GM18868 (cell line): ENCODE results near the gene MAPK8.

Experiments
- ATAC-seq: cut with Tn5 transposase; IDR thresholded peaks from one replicate; pipeline ENCODE4 v1.9.1; 2021; ENCODE audit warnings: mild to moderate bottlenecking, moderate library complexity; ENCODE audit not compliant: unreplicated experiment

The MAPK8 gene

DNA sequence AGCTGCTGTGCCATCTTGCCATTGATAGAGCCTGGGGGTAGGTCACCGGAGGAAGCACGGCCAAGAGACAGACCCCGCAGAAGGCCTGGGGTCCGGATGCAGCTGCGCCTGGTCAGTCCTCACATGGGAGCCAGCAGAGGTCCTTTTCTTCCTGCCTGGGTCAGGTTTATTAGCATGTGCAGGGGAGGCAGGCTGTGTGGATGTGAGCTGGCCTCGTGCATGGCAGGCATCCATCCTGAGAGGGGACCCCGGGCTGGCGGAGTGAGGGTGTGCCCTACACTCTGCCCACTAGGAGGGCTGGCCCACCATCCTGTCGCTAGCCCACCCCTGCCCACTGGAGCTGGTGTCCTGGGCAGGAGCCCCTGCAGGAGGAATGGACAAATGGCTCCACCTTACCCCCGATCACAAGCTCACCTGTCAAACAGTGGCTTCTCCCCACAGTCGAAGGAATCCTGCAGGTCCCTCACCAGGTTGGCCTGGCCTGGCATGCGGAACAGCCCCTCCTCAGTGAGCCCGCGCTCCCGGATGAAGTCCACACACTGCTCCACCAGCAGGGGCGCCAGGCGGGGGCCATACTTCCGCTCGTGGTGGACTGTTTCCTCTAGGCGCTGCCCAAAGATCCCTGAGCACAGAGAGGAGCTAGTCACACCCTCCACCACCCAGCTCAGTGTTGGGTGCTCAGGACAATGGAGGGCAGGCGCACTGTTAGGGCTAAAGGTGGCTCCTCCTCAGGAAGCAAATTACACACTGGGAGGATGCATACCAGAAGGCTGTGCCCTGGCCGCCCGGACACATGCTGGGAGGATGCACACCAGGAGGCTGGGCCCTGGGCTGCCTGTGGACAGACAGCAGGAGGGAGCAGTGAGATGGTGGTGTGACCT, 153.0 kb downstream of the MAPK8 start:
- ATAC-seq = no peak

DNA sequence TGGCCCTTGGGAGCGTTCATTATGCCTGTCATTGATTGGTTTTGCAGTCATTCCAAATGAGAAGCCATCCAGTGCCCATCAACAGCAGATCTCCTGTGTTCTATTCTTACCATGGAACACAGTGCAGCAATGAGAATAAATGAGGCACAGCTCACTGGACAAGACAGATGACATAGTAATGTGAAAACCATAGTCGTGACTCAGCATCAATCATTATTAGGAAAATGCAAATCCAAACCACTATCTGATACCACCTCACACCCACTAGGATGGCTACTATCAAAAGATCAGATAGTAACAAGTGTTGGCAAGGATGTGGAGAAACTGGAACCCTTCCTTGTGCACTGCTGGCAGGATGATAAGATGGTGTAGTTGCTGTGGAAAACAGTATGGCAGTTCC, 153.7 kb downstream of the MAPK8 start:
- ATAC-seq = no peak

DNA sequence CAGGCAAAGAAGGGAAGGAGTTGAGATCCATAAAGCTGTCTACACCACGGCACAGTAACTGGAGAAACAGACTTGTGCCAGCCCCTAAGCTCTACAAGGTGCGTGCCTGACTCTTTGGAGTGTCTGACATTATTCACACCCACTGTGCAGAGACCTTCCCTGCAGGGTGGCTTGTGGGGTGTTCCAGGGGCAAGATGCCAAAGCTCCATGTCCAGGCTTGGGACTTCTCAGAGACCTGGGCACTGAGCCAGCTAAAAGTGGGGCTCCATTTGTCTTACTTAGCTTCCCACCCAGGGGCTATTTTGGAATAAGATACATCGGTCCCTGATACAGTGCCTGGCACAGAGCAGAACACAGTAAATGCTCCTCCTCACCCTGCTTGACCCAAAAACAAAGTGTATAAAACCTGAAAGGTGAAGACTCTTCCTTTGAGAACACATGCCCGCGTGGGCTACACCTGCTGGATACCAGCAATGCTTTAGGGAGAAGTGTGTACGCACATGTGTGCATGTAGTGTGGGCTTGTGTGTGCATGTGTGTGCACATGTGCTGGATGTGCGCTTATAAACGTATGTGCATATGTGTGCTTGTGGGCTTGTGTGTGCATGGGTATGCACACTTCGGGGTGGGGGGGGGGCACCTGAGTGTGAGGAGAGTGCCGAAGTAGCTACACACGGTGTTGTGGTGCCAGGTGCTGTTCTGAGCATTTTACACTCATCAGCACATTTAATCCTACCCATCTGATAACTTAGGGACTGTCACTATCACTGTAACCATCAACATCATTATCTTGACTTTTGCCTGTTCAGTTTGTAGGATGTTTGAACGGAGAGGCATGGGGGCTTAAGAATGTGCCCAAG, 155.4 kb downstream of the MAPK8 start:
- no peak for ATAC-seq

DNA sequence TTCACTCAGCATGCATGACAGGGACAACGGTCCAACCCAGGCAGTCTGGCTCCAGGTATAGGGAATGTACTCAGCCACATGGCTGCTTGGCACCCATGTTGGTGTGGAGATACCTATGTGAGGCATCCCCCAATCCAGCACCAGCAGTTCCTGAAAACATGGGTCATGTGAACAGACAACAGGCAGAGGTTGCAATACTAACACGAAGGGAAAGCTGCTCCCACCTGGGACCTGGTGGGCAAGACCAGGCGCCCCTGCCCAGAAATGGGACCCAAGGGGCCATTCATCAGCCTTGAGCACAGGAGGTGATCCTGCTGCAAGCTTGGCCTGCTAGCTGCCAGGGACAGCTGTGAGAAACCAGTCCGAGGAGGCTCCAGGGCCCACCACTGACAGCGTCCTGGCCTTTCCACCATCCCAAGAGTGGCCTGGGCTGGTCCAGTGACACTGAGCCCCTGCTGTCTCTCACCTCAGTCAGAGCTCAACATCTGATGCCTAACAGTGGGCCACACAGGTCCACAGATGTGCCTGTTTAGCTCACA, 156.1 kb downstream of the MAPK8 start:
- no peak for ATAC-seq

DNA sequence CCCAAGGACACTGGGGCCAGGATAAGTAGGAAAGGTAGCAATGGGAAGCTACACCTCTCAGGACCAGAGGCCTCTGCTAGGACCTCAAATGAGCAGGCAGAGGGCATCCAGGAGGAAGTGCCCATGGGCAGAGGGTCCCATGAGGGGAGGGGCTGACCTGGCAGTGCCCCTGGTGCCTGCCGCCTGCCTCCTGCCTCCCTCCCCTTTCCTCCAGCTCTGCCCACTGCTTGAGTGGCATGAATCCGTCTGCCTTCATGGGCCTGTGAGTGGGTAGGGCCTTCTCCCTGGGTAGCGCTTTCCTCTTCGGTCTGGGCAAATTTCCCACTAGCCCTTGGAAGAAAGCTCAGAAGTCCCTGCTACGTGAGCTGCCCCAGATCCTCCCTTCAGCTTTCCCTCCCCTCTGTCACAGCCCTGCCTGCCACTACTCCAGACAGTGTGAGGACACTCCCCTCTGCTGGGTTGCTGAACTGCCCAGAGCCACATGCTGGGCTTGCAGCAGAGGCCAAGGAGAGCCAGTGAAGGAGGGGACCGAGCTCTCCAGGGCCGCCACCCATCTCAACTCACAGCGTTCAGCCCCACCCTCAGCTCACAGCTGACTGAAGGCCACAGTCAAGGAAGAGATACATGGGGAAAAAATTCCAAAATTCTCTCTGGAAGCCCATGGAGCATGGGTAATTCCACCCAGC, 157.0 kb downstream of the MAPK8 start:
- ATAC-seq = no peak

DNA sequence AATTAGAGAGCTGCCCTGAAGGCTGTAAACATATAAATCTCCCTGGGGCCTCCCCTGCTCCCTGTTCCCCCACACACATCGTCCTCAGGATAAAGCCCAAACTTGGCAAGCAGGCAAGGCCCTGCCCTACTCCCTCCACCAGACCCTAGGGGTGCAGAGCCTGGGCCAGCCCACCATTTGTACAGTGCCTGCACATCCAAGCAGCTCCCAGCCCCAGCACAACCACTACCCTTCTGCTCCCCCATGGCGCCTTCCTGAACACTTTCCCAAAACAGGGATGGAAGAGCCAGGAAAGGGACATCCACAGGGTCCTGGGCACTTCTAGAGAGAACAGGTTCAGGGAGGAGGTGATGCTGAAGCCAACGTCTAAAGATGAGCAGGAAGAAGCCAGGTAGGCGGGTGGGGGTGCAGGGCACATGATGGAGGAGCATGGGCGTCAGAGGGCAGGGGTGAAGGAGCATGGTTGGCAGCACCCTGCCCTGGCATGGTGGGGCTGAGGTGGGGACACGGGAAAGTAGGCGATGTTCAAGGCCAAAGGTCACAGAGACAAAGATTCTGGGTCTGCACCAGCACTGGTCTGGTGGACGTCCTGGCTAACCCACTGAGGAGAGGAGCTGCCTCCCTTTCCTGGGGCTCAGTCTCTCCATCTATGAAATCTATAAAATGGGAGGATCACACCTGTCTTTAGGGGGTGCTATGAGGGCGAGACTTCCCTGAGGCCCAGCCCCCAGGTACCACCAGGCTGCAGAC, 157.8 kb downstream of the MAPK8 start:
- ATAC-seq = no peak

DNA sequence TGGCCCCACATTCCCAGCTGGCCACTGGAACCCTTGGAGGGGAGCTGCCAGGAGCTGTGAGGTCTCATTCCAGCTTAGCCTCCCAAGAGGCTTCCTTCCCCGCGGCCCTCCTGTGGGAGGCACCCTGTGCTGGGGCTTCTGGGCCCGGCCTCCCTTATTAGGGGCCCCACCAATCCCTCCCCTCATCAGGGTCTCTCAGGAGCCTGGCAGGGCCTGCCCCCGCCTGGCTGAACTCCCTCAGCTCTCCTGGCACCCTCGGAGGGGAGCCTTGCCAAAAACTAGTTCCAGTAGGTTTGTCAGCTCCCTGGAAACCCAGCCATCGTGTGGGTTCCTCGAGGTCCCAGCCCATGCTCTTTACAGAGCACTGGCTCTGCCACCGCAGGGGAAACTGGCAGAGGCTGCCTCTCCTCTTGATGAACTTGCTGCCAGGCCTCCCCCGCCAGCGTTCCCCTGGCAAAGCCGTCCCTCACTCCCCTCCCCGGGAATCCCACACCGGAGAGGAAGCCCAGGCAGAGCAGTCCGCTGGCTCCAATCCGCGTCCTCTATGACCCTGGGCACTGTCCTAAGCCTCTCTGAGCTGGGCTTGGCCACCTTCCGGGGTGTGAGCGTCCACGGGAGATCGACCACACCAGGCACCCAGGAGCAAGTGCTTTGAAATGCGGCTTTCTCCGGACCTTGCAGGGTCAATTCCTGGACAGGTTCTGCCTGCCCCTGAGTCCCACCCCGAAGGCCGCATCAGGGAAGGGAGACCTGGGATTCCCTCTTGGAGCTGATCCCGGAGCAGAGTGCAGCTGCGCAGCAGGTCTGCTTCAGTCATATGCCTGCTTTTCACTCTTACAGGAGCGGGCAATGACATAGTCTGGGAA, 158.6 kb downstream of the MAPK8 start:
- ATAC-seq = no peak

DNA sequence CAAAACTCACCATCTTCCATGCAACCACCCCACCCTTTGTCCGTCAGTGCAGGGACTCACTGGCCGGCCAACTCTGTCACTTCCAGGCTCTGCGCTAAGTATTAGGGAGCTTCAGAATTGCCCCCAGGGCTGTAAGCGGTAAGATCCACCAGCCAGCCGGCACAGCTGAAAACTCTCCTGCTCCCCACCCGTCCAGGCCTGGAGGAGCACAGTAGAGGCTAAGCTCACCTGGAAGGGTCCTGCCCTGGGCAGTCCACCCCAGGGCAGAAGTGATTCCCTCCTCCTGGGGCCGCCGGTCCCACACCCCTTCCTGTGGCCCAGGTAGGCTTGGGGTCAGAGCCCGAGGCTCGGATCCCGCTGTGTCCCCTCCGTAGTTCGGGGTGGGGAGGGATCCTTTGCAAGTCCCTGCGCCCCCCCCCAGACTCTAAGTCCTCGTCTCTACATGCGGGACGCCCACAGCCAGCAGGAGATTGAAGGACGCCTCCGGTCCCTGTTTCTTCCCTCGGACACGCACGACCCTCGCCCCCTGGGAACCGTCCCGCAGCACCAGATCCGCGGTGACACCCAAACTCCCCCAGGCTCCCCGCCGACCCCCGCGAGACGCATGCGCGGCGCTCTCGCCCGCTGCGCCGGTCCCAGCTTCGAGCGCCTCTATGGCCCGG, 159.5 kb downstream of the MAPK8 start:
- no peak for ATAC-seq

DNA sequence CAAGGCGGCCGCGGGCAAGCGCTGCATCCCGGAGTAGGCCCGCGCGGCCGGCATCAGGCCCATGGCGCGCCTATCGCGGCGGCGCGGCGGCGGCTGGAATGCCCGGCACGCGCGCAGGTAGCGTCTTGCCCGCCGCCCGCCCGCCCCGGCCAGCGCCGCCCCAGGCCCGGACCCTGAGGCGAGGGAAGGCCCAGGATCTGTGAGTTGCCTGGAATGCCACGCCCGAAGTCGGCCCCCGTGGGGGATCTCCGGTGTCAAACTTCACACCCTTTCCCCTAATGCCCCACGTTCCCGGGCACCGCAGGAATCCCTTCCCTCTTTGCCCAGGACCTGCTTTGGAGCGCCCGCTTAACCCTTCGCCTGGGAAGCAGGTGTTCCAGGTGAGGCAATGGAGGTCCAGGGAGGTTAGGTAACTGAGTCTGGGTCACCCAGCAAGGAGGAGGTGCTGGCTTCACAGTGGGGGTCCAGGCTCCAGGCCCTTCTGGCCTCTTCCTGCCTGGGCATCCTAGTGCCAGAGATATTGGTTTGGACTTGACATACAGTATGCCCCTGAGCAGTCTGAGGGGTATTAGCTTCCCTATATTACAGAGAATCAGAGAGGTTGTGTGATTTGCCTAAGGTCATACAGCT, 160.2 kb downstream of the MAPK8 start:
- ATAC-seq = no peak

DNA sequence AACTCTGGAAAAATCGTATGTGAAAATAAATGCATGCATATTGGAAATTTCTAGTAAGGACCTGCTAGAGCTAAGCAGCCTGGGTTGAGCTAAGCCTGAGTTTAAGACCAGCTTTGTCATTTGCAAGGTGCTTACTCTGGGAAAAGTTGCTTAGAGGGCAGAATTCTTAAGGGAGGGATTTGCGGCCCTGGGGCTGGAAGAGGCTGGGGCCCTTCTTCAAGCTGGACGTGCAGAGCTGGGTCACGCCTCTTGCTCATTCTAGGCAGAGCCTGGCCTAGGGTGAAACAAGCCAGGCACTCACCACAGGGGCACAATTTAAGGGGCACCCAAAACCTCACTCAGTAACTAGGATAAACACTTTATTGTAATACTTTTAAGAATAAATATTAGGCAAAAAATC, 161.2 kb downstream of the MAPK8 start:
- no peak for ATAC-seq

DNA sequence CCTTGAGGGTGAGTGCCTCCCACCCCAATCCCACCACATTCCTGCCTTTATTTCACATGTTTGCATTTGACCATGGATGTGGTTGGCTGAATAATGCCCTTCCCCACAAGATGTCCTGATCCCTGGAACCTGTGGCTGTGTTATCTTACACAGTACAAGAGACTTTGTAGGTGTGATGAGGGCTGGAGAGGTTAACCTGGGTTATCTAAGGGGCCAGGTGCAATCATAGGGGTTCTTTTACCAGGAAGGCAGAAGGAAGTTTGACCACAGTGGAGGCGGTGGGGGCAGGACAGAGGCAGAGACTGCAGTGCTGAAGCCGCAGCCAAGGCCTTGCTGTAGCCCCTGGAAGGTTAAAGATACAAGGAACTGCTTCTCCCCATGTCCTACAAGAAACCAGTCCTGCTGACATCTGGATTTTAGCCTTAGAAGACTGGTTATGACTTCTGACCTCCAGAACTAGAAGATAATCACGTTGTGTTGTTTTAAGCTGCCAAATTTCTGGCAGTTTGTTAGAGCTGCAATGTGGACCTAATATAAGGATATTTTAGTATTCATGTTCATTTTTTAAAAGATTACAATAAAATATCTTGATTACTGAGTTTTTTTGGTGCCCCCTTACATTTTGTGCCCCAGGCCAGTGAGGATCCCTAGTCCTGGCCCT, 161.8 kb downstream of the MAPK8 start:
- no peak for ATAC-seq

DNA sequence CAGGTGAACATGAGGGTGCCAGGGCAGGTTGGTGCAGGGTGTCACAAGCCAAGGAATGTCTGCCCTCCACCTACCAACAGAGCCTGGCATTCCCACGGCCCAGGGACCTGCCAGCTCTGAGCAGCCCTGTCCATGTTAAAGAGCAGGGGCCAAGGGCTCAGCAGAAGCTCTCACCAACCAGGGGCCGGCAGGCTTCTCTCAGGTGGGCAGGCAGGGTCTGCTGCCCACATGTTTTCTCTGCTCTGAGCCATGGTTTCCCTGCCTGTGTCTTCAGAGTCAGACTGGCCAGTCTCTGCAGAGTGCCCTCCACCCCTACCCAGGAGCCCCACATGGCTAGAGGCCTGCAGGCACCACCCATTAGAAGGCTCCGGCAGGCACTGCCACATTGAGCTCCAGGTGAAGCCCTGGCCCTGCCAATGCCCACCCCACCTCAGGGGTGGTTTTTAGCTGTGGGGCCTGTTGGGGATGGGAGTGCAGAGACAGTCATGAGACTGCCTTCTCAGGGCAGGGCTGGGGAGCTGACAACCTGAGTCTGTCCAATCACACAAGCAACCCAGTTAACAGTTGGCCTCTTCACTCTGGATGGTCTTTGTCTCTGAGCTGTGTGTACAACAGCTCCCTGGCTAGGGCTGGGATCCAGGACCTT, 162.5 kb downstream of the MAPK8 start:
- ATAC-seq = no peak

DNA sequence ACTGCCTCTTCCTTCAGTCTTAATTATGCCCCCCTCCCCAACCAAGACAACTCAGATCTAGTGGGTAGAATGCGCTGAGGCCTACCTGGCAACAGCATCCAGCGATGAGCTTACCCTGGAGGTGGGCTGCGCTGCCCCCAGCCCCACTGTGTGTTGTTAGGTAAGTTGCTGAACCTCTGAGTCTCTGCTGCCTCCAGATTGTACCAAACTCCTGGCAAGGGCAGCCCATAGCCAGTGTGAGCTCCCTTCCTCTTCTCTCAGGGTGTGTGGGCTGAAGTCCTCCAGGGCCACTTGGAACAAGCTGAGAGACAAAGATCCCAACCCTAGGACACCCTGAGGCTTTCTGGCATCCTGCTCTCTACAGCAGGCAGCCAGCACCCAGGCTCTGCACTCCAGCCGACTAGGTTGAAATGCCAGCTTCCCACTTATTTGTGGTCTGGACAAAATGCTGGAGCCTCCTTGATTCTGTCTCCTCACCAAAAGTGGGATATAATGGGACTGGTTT, 163.1 kb downstream of the MAPK8 start:
- no peak for ATAC-seq

DNA sequence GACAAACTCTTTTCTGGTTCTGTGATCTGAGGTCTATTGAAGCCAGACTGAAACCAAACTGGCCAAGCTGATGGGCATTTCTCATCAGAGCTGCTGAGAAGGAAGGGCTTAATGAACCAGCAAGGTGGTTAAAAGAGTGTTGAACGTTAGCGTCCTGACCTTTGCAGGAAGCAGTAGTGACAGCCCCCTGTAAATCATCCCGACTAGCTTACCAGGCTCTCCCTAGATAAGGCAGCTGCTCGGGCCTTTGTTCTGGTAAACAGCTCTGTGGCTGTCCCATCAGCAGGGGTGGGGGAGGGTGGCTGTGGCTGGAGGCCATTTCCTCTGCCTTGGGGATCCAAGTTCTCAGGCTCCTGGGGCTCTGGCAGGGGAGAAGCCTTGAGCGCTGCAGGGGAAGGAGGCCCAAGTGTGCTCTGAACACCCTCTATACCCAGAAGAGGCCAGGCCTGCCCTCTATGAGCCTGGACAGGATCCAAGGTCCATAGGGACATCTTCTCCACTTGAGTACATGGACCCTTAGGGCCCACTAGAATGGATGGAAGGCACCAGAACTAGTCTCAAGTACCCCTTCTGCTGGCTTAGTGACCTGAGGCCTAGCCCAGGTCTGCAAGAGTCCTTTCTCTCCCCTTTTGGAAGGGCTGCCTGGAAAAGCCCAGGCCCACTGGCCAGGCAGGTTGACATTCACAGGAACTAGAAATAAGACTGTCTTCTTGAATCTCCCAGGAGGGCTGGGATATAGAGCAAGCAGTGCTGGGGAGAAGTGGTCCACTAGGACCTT, 163.8 kb downstream of the MAPK8 start:
- no peak for ATAC-seq

DNA sequence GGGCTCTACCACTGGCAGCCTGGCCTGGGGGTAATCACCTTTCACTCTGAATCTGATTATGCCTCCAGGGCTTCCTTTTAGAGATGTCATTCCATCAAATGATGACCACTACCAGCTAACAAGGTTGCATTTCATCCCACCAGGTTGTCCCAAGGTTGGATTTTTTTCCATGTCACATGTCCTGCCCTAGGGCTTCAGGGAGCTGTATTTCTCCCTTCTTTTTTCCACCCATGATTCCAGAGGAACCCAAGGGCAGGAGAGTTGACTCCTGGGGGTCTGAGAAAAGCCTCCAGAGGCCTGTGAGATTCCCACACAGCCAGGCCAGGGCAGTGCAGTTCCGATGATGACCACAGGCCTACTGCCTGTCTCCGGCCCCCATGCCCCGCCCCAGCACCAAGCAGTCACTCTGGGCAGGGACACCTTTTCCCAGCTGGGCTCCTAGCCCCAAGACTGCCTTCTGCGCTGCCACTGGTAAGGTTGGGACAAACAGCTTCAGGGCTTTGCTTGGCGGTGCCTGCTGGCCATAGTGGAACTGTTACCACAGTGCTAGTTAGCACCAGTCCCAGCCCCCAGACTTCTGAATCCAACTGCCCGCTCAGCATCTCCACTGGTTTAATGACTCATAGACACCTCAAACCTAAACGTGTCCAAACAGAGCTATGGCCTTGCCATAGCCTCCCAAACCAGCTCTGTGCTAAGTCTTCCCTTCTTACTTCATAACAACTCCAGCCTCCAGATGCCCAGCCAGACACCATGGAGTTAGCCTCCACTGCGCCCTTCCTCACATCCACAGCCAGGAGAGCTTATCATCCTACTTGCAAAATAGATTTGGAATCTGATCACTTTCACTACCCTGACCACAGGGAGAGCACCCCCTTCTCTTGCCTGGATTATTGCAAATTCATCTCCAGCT, 164.7 kb downstream of the MAPK8 start:
- ATAC-seq = no peak
